Gastroesophageal sphincter (tissue), 3 donors: ENCODE measurements around the gene ABI3BP.

Experiments
- CTCF ChIP-seq, 4 experiments: fragments of 200-600 bp in 2 of 4; fragments of 450-650 bp in 2 of 4; sonication (generic) in 1 of 4; IDR thresholded peaks; one replicate each; pipeline ENCODE4 v1.5.1; 2017 to 2019; ENCODE audit warnings: antibody characterized with exemption in 4 of 4, mild to moderate bottlenecking in 2 of 4, moderate library complexity in 2 of 4
- POLR2A ChIP-seq, 2 donors: fragments of 450-650 bp; IDR thresholded peaks; one replicate each; pipeline ENCODE4 v1.6.1; 2017; ENCODE audit warnings: antibody characterized with exemption in 2 of 2, mild to moderate bottlenecking in 2 of 2, moderate library complexity in 1 of 2
- POLR2AphosphoS5 ChIP-seq: sonication (generic); formaldehyde crosslinking; IDR thresholded peaks from one replicate; pipeline ENCODE4 v1.6.1; 2017; ENCODE audit warnings: antibody characterized with exemption

DNA sequence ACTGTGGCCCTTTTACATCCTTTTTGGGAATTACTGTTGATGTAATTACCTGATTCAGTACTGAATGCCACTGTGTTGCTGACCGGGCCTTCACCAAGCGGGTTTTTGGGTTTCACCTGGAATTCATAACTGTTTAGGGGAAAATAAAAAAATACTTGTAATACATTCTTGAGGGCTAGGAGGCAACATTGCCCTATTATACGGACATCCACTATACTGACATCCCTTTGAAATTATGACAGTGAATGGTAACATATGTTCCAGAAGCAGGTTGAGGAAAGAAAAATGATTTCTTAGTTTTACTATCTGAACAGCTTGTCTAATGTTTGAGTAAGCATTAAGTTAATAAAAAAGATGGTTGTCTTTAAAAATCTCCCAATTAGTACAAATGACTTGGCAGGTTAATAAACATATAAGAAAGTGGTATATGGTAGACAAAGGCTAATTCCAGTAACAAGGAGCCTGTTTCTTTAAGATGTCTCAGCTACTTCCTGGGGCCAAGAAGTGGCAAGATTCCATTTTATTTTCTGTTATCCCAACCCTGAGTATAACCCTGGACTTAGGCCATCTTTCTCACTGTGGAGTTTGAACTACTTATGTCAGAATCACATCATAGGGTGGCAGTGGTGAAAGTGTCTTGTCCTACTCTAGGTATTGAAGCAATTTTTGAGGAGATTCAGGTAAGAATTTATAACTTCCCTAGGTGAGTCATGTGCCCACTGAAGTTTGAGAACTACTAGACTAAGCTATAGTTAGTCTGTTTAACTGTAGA, 238.5 kb downstream of the ABI3BP start:
- TF ChIP-seq CTCF (IDR thresholded peaks at IDR 0.05) (no peak), POLR2A (IDR thresholded peaks at IDR 0.05) (no peak), POLR2AphosphoS5 (no peak)
